IMR-90 (cell line): ENCODE results near the gene MLLT1. TPM values are rescaled to one million over a fixed set of nuclear protein-coding genes. Genes with fewer than 3 reads are reported as not detected.

Source experiments
- ATAC-seq: fragments of 200-7000 bp; cut with Tn5 transposase; 2 replicates; pipeline ENCODE4 v1.9.1; 2020; ENCODE audit warnings: low read depth, mild to moderate bottlenecking, moderate library complexity
- BruUV-seq: library from RNA; stranded (reverse); fragments of 400-500 nt; replicated peaks from 2 replicates; lab custom pipeline; 2021; lab: Mats Ljungman, UMichigan
- CTCF ChIA-PET: fragments of 300-600 bp; formaldehyde crosslinking; extraction: SDS; loops from one replicate; lab custom pipeline; 2021; ENCODE audit warnings: antibody characterized with exemption; lab: Yijun Ruan, JAX
- POLR2A ChIA-PET: fragments of 300-600 bp; sonication (Branson Sonifier 250); formaldehyde crosslinking; loops from one replicate; lab custom pipeline; 2022; ENCODE audit warnings: antibody characterized with exemption; ENCODE audit not compliant: unreplicated experiment; lab: Charles Lee
- DNase-seq: peaks from one replicate; pipeline ENCODE4 v3.0.0; 2013
- H2AFZ ChIP-seq: replicated peaks from 2 replicates; pipeline ENCODE3; 2013; ENCODE audit warnings: low read length, mild to moderate bottlenecking; ENCODE audit not compliant: poor library complexity
- H2AK5ac ChIP-seq: 2 replicates; pipeline ENCODE4 v1.6.1; 2013; ENCODE audit warnings: low read depth, low read length, inconsistent platforms
- H2AK9ac ChIP-seq: replicated peaks from 2 replicates; pipeline ENCODE3; 2013; ENCODE audit warnings: mild to moderate bottlenecking, low read depth, low read length, moderate library complexity; ENCODE audit not compliant: poor library complexity
- H2BK120ac ChIP-seq: 2 replicates; pipeline ENCODE4 v1.6.1; 2013; ENCODE audit warnings: low read depth, low read length, inconsistent platforms
- H2BK15ac ChIP-seq: 3 replicates; pipeline ENCODE4 v1.6.1; 2013; ENCODE audit warnings: low read depth, low read length, inconsistent platforms
- H2BK20ac ChIP-seq: 2 replicates; pipeline ENCODE4 v1.6.1; 2013; ENCODE audit warnings: low read depth, mild to moderate bottlenecking, inconsistent platforms, low read length, moderate library complexity
- H2BK5ac ChIP-seq: 2 replicates; pipeline ENCODE4 v1.6.1; 2013; ENCODE audit warnings: mild to moderate bottlenecking, low read depth, low read length, inconsistent platforms; ENCODE audit not compliant: poor library complexity, severe bottlenecking
- H3K14ac ChIP-seq: replicated peaks from 2 replicates; pipeline ENCODE4 v1.6.1; 2013; ENCODE audit warnings: low read depth, low read length, inconsistent platforms
- H3K18ac ChIP-seq: 2 replicates; pipeline ENCODE4 v1.6.1; 2013; ENCODE audit warnings: low read depth, low read length, control low read depth
- H3K23ac ChIP-seq: 2 replicates; pipeline ENCODE4 v1.6.1; 2013; ENCODE audit warnings: low read depth, low read length, inconsistent platforms
- H3K27ac ChIP-seq: 2 replicates; pipeline ENCODE4 v1.5.1; 2013; ENCODE audit warnings: mild to moderate bottlenecking, control low read depth, low read length; ENCODE audit not compliant: insufficient read depth
- H3K27me3 ChIP-seq: 2 replicates; pipeline ENCODE4 v1.6.1; 2013; ENCODE audit warnings: low read length; ENCODE audit not compliant: control insufficient read depth, insufficient read depth
- H3K36me3 ChIP-seq: 2 replicates; pipeline ENCODE4 v1.6.1; 2013; ENCODE audit warnings: low read length, mixed read lengths; ENCODE audit not compliant: control insufficient read depth, insufficient read depth
- H3K4ac ChIP-seq: 2 replicates; pipeline ENCODE4 v1.6.1; 2013; ENCODE audit warnings: low read depth, low read length, inconsistent platforms
- H3K4me1 ChIP-seq: 2 replicates; pipeline ENCODE4 v1.6.1; 2013; ENCODE audit warnings: low read length, mixed read lengths; ENCODE audit not compliant: control insufficient read depth, insufficient read depth
- H3K4me2 ChIP-seq: 2 replicates; pipeline ENCODE4 v1.6.1; 2013; ENCODE audit warnings: low read depth, mild to moderate bottlenecking, control low read depth, low read length, moderate library complexity
- H3K4me3 ChIP-seq: 2 replicates; pipeline ENCODE4 v1.5.1; 2013; ENCODE audit warnings: low read depth, mild to moderate bottlenecking, control low read depth, low read length, moderate library complexity; ENCODE audit not compliant: insufficient read depth
- H3K56ac ChIP-seq: 2 replicates; pipeline ENCODE4 v1.6.1; 2013; ENCODE audit warnings: low read length, inconsistent platforms; ENCODE audit not compliant: insufficient read depth; ENCODE audit errors: extremely low read depth
- H3K79me1 ChIP-seq, 2 experiments: 2 replicates each; pipeline ENCODE4 v1.6.1; 2013; ENCODE audit warnings: low read length in 2 of 2, inconsistent platforms in 1 of 2, low read depth in 1 of 2
- H3K9ac ChIP-seq: 2 replicates; pipeline ENCODE4 v1.6.1; 2013; ENCODE audit warnings: low read depth, low read length, control low read depth
- H3K9me1 ChIP-seq: 2 replicates; pipeline ENCODE4 v1.6.1; 2013; ENCODE audit warnings: low read length, inconsistent platforms; ENCODE audit not compliant: insufficient read depth
- H3K9me3 ChIP-seq: 2 replicates; pipeline ENCODE4 v1.6.1; 2013; ENCODE audit warnings: low read length; ENCODE audit not compliant: control insufficient read depth, insufficient read depth
- H4K20me1 ChIP-seq: 2 replicates; pipeline ENCODE4 v1.6.1; 2013; ENCODE audit warnings: low read length, inconsistent platforms; ENCODE audit not compliant: insufficient read depth
- H4K5ac ChIP-seq: 2 replicates; pipeline ENCODE4 v1.6.1; 2013; ENCODE audit warnings: mild to moderate bottlenecking, low read depth, low read length, control low read depth
- H4K8ac ChIP-seq, 2 experiments: 2 replicates each; pipeline ENCODE4 v1.6.1; 2013; ENCODE audit warnings: low read depth in 2 of 2, low read length in 2 of 2, control low read depth in 1 of 2, inconsistent platforms in 1 of 2
- H4K91ac ChIP-seq: 2 replicates; pipeline ENCODE4 v1.6.1; 2013; ENCODE audit warnings: low read depth, low read length, inconsistent platforms; ENCODE audit not compliant: insufficient read depth
- CTCF ChIP-seq: conservative IDR thresholded peaks from 2 replicates; pipeline ENCODE4 v1.5.1; 2012; ENCODE audit warnings: mild to moderate bottlenecking, low read depth, low read length, improper control_type of control experiment
- MAFK ChIP-seq: IDR thresholded peaks from 2 replicates; pipeline ENCODE4 v1.6.1; 2012; ENCODE audit warnings: low read depth, low read length, improper control_type of control experiment
- NFE2L2 ChIP-seq: fragments of 150-350 bp; IDR thresholded peaks from 2 replicates; pipeline ENCODE4 v1.6.1; 2016; ENCODE audit warnings: low read depth, mild to moderate bottlenecking, low read length
- whole genome bisulfite sequencing, 2 experiments: methylation state at CpG; one replicate each; pipeline versions ENCODE4 v1.1.5 to v1.1.7; 2013; ENCODE audit warnings: missing lambda C conversion rate in 2 of 2; ENCODE audit not compliant: insufficient read length in 1 of 2; ENCODE audit errors: extremely low coverage in 2 of 2; 5-methylcytosine and 5-hydroxymethylcytosine counted together
- dilution Hi-C: fragments of 300-500 bp; cut with HindIII; formaldehyde crosslinking; loops from one replicate; pipeline ENCODE4 v1.14.3; 2018; ENCODE audit warnings: low sequenced_read_pairs; ENCODE audit not compliant: unreplicated experiment
- in situ Hi-C: fragments of 300-500 bp; cut with MboI; formaldehyde crosslinking; loops from 3 replicates; pipeline ENCODE4 v1.14.3; 2019; ENCODE audit warnings: low sequenced_read_pairs, inconsistent platforms, mixed read lengths
- intact Hi-C: fragments of 100-400 bp; cut with micrococcal nuclease; formaldehyde crosslinking; loops from 2 replicates; pipeline ENCODE4 v1.10.0; 2022
- polyA plus RNA-seq, 3 experiments: library from polyadenylated mRNA; depleted of rRNA; stranded (reverse); fragments of >200 nt; gene quantifications; 2 replicates each; pipeline ENCODE4 v1.2.3, GENCODE V29; 2012; ENCODE audit warnings: low replicate concordance in 1 of 3
- total RNA-seq: library from RNA; depleted of rRNA; stranded (reverse); fragments of >200 nt; gene quantifications from 2 replicates; pipeline ENCODE4 v1.2.3, GENCODE V29; 2012

Gene MLLT1
- total and polyA plus RNA-seq, 2 of the 4 experiments (the other 2 are of a cell fraction) = 1.3 to 30.6 TPM

DNA sequence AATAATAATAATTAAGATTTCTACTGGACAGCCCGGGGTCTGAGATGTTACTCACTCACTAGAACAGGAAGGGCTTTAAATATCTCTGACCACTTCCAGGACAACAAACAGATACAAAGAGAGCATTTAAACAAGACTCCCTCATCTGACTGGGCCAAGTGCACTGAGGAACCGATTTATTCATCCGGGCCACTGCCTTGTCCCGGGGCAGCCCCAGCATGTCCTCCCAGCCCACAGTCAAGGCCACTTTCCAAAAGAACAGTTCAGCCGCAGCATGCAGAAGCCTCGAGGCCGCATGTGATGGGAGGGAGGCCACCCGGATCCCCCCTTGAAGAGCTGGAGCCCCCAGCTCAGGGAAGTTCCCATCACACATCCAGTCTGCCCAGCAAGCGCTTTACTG, 30.5 kb downstream of the MLLT1 start:
- TF ChIP-seq MAFK = no peak
- no peak for TF ChIP-seq CTCF
- TF ChIP-seq NFE2L2 = no peak
- peaks cover 73% of the 10 kb centered on the region for H4K20me1 ChIP-seq
- in situ Hi-C loops (no loop called here), dilution Hi-C loops (no loop called here), intact Hi-C loops (no loop called here)
- H2BK120ac ChIP-seq = peak overlapping the region; percentile 37; the same call in 1 of the 2 replicates
- H3K18ac ChIP-seq = no peak overlapping the region
- POLR2A ChIA-PET = no interaction called here
- no peak overlapping the region; the same call in 1 of the 2 replicates for H2AK5ac ChIP-seq
- no peak overlapping the region for H2AK9ac ChIP-seq
- 87% methylated on average over 3 of the region's 9 CpGs; no CpG with 5 or more reads in 1 of the 2 experiments for WGBS, 2 experiments
- no peak overlapping the region for H2BK20ac ChIP-seq
- no peak overlapping the region for H3K56ac ChIP-seq
- peak; percentile 49 for DNase-seq
- CTCF ChIA-PET = no interaction called here
- H3K4me3 ChIP-seq = no peak overlapping the region
- ATAC-seq = no peak
- H2BK15ac ChIP-seq = no peak overlapping the region
- H3K27me3 ChIP-seq = no peaks in the 10 kb centered on the region
- no peak overlapping the region; the same call in 1 of the 2 replicates for H3K9ac ChIP-seq
- no peak overlapping the region for H3K4me2 ChIP-seq
- no peak overlapping the region for H3K27ac ChIP-seq
- no peak overlapping the region for H2AFZ ChIP-seq
- peaks cover 15% of the 10 kb centered on the region for H3K4me1 ChIP-seq
- H3K23ac ChIP-seq = no peak overlapping the region
- H3K36me3 ChIP-seq = peaks cover 18% of the 10 kb centered on the region
- H3K79me1 ChIP-seq = peaks cover 44 to 85% of the 10 kb centered on the region in 2 experiments
- BruUV-seq = no TSS peak
- H3K9me1 ChIP-seq = peaks cover 13% of the 10 kb centered on the region
- no peak overlapping the region for H4K5ac ChIP-seq
- H3K9me3 ChIP-seq = no peaks in the 10 kb centered on the region
- H3K4ac ChIP-seq = peak overlapping the region; percentile 43
- H2BK5ac ChIP-seq = peak overlapping the region; percentile 76
- 0 out of 4 replicates have a peak overlapping the region, but pooled peaks of 1 of the 2 experiments have one; percentile 26 for H4K8ac ChIP-seq
- H3K14ac ChIP-seq = no peak overlapping the region
- 0 out of 2 replicates have a peak overlapping the region, but pooled peaks have one; percentile 23 for H4K91ac ChIP-seq
